GM23338 (cell line): ENCODE measurements around the gene GIGYF2. TPM values are rescaled to one million over a fixed set of nuclear protein-coding genes. Genes with fewer than 3 reads are reported as not detected.

Experiments used
- ATAC-seq: fragments of 200-7000 bp; cut with Tn5 transposase; 3 replicates; pipeline ENCODE4 v1.9.1; 2020
- DNase-seq: peaks from one replicate; pipeline ENCODE4 v3.0.0-alpha.2; 2015; ENCODE audit warnings: low spot score
- H2AFZ ChIP-seq: fragments of 200-600 bp; sonication (generic); 2 replicates; pipeline ENCODE4 v1.8.0; 2016; ENCODE audit warnings: antibody characterized with exemption, mild to moderate bottlenecking, moderate library complexity
- H3F3A ChIP-seq: fragments of 200-600 bp; sonication (generic); replicated peaks from 2 replicates; pipeline ENCODE4 v1.8.0; 2017; ENCODE audit warnings: antibody characterized with exemption, mixed run types, low read depth
- H3K27ac ChIP-seq: fragments of 200-600 bp; sonication (generic); 2 replicates; pipeline ENCODE4 v1.6.1; 2016; ENCODE audit warnings: low read depth
- H3K27me3 ChIP-seq: fragments of 200-600 bp; sonication (generic); 2 replicates; pipeline ENCODE4 v1.8.0; 2016; ENCODE audit warnings: mild to moderate bottlenecking, mixed run types, moderate library complexity; ENCODE audit not compliant: insufficient read depth
- H3K36me3 ChIP-seq: fragments of 200-600 bp; sonication (generic); 2 replicates; pipeline ENCODE4 v1.8.0; 2016; ENCODE audit warnings: mild to moderate bottlenecking; ENCODE audit not compliant: insufficient read depth
- H3K4me1 ChIP-seq: fragments of 200-600 bp; sonication (generic); 2 replicates; pipeline ENCODE4 v1.8.0; 2016; ENCODE audit warnings: mild to moderate bottlenecking, moderate library complexity; ENCODE audit not compliant: insufficient read depth
- H3K4me2 ChIP-seq: fragments of 200-600 bp; sonication (generic); 2 replicates; pipeline ENCODE4 v1.7.1; 2017; ENCODE audit warnings: mixed run types
- H3K4me3 ChIP-seq: fragments of 200-600 bp; sonication (generic); 2 replicates; pipeline ENCODE4 v1.6.1; 2016; ENCODE audit warnings: mixed run types
- H3K79me2 ChIP-seq: fragments of 200-600 bp; sonication (generic); replicated peaks from 2 replicates; pipeline ENCODE4 v1.8.0; 2017; ENCODE audit warnings: mild to moderate bottlenecking; ENCODE audit not compliant: insufficient read depth
- H3K9me2 ChIP-seq: fragments of 200-600 bp; sonication (generic); 2 replicates; pipeline ENCODE4 v1.8.0; 2017; ENCODE audit not compliant: insufficient read depth
- H4K20me1 ChIP-seq: fragments of 200-600 bp; sonication (generic); replicated peaks from 2 replicates; pipeline ENCODE4 v1.8.0; 2017; ENCODE audit warnings: mild to moderate bottlenecking; ENCODE audit not compliant: insufficient read depth
- H3K27ac Mint-ChIP-seq: 2 replicates; pipeline ENCODE4 v1.8.0; 2020; ENCODE audit warnings: inconsistent platforms, mild to moderate bottlenecking, moderate library complexity, mixed read lengths
- H3K27me3 Mint-ChIP-seq: 3 replicates; pipeline ENCODE4 v1.8.0; 2022; ENCODE audit warnings: low read depth, mild to moderate bottlenecking, moderate library complexity, mixed read lengths, inconsistent platforms; ENCODE audit not compliant: insufficient read depth, poor library complexity
- H3K36me3 Mint-ChIP-seq: 3 replicates; pipeline ENCODE4 v1.8.0; 2021; ENCODE audit warnings: low read depth, mild to moderate bottlenecking, inconsistent platforms, moderate library complexity, mixed read lengths
- H3K4me1 Mint-ChIP-seq: 3 replicates; pipeline ENCODE4 v1.8.0; 2020; ENCODE audit warnings: mild to moderate bottlenecking, inconsistent platforms, mixed read lengths
- H3K4me3 Mint-ChIP-seq: 3 replicates; pipeline ENCODE4 v1.8.0; 2021; ENCODE audit warnings: moderate library complexity, mild to moderate bottlenecking, inconsistent platforms, mixed read lengths
- H3K9me3 Mint-ChIP-seq: 3 replicates; pipeline ENCODE4 v1.8.0; 2020; ENCODE audit warnings: moderate library complexity, mild to moderate bottlenecking, inconsistent platforms, mixed read lengths
- CREB1 ChIP-seq: fragments of 250-450 bp; sonication (Bioruptor Pico); IDR thresholded peaks from 2 replicates; pipeline ENCODE4 v1.5.0; 2020; ENCODE audit warnings: low read depth, mild to moderate bottlenecking, moderate library complexity
- EZH2 ChIP-seq: fragments of 200-600 bp; sonication (generic); IDR thresholded peaks from one replicate; pipeline ENCODE4 v1.8.0; 2017; ENCODE audit warnings: antibody characterized with exemption, mild to moderate bottlenecking, low read depth; ENCODE audit not compliant: unreplicated experiment
- EZH2phosphoT487 ChIP-seq: fragments of 200-600 bp; sonication (generic); IDR thresholded peaks from one replicate; pipeline ENCODE4 v1.8.1; 2018; ENCODE audit warnings: antibody characterized with exemption; ENCODE audit not compliant: unreplicated experiment
- JUNB ChIP-seq: IDR thresholded peaks from one replicate; pipeline ENCODE4 v1.6.1; 2016; ENCODE audit warnings: antibody characterized with exemption; ENCODE audit not compliant: unreplicated experiment
- NANOG ChIP-seq: IDR thresholded peaks from 2 replicates; pipeline ENCODE4 v1.6.1; 2016; ENCODE audit warnings: antibody characterized with exemption, borderline replicate concordance
- POLR2AphosphoS5 ChIP-seq: IDR thresholded peaks from 2 replicates; pipeline ENCODE4 v1.6.1; 2016; ENCODE audit warnings: antibody characterized with exemption, low read depth
- STAT1 ChIP-seq: IDR thresholded peaks from one replicate; pipeline ENCODE4 v1.6.1; 2016; ENCODE audit warnings: antibody characterized with exemption; ENCODE audit not compliant: unreplicated experiment
- ZNF114 ChIP-seq: fragments of 250-450 bp; sonication (Bioruptor Pico); IDR thresholded peaks from 2 replicates; pipeline ENCODE4 v1.5.0; 2020; ENCODE audit warnings: mild to moderate bottlenecking, moderate library complexity
- ZNF331 ChIP-seq: fragments of 250-450 bp; sonication (Bioruptor Pico); IDR thresholded peaks from 2 replicates; pipeline ENCODE4 v1.5.0; 2020; ENCODE audit warnings: low read depth, mild to moderate bottlenecking, moderate library complexity
- polyA plus RNA-seq: library from polyadenylated mRNA; unstranded; fragments of >200 nt; fragmentation: Nextera tagmentation; extraction: Ambion mirVana; gene quantifications from 2 replicates; pipeline ENCODE4 v1.2.1, GENCODE V29; 2016
- total RNA-seq: library from RNA; depleted of rRNA; stranded (reverse); fragments of >200 nt; shearing (Covaris generic); gene quantifications from 2 replicates; pipeline ENCODE4 v1.2.3, GENCODE V29; 2014
- TF ChIP-seq, protein P1 (sequence below): IDR thresholded peaks from 2 replicates; pipeline ENCODE4 v1.6.1; 2016; ENCODE audit warnings: antibody characterized with exemption
- TF ChIP-seq, protein P2 (sequence below), 2 experiments: fragments of 200-600 bp in 1 of 2; sonication (generic) in 1 of 2; conservative IDR thresholded peaks; 2 replicates each; pipeline versions ENCODE4 v1.5.1 to v1.6.1; 2016 to 2017; ENCODE audit warnings: antibody characterized with exemption in 2 of 2, low read depth in 2 of 2, mild to moderate bottlenecking in 2 of 2, moderate library complexity in 1 of 2
- TF ChIP-seq, protein P3 (sequence below): fragments of 250-450 bp; sonication (Bioruptor Pico); IDR thresholded peaks from 2 replicates; pipeline ENCODE4 v1.5.0; 2020; ENCODE audit warnings: mild to moderate bottlenecking, moderate library complexity
- TF ChIP-seq, protein P4 (sequence below): IDR thresholded peaks from one replicate; pipeline ENCODE4 v1.6.1; 2018; ENCODE audit warnings: antibody characterized with exemption; ENCODE audit not compliant: unreplicated experiment

Gene GIGYF2
- total and polyA plus RNA-seq, 2 experiments from 2014 or later: 48.9 to 104 TPM

DNA sequence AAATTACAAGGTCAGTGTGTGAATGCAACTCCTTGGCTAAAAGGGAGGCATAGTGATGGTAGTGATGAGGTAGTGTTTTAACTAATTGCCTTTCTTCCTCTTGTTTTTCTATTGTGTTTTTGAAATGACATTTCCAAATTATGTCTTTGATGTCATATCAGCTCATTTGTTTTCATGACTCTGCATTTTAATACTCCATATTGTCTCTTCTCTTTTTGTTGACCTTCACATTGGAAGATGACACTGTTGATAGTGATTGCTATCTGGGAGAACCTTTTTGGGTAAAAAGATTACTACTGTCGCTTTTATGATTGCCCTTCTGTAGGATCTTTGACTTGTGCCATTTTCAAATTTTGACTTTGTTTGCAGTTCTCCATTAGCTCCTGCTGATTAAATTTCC is 3.0 kb downstream of the GIGYF2 start (continued):
- no peak for TF ChIP-seq EZH2
- TF ChIP-seq POLR2AphosphoS5: no peak
- TF ChIP-seq STAT1: no peak
- no peak for TF ChIP-seq JUNB
- no peak for TF ChIP-seq ZNF331 (CRISPR knock-in tag)

DNA sequence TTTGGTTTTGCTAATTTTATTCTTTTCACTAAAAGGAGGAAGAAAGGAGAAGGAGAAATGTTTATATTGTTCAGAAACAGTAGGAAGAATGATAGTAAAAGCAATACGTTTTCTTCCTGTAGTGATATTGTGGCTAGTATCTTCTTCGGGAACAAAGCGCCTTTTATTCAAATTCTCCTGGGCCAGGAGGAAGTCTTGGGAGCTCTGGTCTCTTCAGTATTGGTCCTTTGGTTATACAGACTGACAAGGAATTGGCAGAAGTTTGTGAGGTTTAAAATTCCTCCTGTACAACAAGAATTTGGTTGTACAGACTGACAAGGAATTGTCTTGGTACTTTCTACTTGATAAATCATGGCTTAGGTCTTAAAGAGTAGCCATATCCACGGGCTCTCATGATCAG is 9.9 kb downstream of the GIGYF2 start:
- Mint-ChIP-seq H3K27ac (no peak overlapping the region), H3K9me3 (no peaks in the 10 kb centered on the region; the same call in 2 of the 3 replicates), H3K36me3 (peaks cover 47% of the 10 kb centered on the region), H3K4me3 (no peak overlapping the region), H3K4me1 (no peaks in the 10 kb centered on the region), H3K27me3 (peaks cover 4% of the 10 kb centered on the region)
- Histone ChIP-seq H3K4me2 (no peak overlapping the region), H3K79me2 (peaks cover 96% of the 10 kb centered on the region), H2AFZ (no peak overlapping the region), H4K20me1 (peaks cover 27% of the 10 kb centered on the region), H3K36me3 (peaks cover 3% of the 10 kb centered on the region; the same call in 1 of the 2 replicates), H3K9me2 (no peaks in the 10 kb centered on the region), H3F3A (no peaks in the 10 kb centered on the region), H3K4me1 (no peaks in the 10 kb centered on the region), H3K4me3 (no peak overlapping the region), H3K27ac (no peak overlapping the region; the same call in 1 of the 2 replicates), H3K27me3 (no peaks in the 10 kb centered on the region)
- TF ChIP-seq, protein P1, sequence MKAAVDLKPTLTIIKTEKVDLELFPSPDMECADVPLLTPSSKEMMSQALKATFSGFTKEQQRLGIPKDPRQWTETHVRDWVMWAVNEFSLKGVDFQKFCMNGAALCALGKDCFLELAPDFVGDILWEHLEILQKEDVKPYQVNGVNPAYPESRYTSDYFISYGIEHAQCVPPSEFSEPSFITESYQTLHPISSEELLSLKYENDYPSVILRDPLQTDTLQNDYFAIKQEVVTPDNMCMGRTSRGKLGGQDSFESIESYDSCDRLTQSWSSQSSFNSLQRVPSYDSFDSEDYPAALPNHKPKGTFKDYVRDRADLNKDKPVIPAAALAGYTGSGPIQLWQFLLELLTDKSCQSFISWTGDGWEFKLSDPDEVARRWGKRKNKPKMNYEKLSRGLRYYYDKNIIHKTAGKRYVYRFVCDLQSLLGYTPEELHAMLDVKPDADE: no peak
- TF ChIP-seq, protein P2, sequence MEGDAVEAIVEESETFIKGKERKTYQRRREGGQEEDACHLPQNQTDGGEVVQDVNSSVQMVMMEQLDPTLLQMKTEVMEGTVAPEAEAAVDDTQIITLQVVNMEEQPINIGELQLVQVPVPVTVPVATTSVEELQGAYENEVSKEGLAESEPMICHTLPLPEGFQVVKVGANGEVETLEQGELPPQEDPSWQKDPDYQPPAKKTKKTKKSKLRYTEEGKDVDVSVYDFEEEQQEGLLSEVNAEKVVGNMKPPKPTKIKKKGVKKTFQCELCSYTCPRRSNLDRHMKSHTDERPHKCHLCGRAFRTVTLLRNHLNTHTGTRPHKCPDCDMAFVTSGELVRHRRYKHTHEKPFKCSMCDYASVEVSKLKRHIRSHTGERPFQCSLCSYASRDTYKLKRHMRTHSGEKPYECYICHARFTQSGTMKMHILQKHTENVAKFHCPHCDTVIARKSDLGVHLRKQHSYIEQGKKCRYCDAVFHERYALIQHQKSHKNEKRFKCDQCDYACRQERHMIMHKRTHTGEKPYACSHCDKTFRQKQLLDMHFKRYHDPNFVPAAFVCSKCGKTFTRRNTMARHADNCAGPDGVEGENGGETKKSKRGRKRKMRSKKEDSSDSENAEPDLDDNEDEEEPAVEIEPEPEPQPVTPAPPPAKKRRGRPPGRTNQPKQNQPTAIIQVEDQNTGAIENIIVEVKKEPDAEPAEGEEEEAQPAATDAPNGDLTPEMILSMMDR (conservative IDR thresholded peaks at IDR 0.05; ENCODE audit: low read depth in 2 of 2): no peak
- TF ChIP-seq, protein P3, sequence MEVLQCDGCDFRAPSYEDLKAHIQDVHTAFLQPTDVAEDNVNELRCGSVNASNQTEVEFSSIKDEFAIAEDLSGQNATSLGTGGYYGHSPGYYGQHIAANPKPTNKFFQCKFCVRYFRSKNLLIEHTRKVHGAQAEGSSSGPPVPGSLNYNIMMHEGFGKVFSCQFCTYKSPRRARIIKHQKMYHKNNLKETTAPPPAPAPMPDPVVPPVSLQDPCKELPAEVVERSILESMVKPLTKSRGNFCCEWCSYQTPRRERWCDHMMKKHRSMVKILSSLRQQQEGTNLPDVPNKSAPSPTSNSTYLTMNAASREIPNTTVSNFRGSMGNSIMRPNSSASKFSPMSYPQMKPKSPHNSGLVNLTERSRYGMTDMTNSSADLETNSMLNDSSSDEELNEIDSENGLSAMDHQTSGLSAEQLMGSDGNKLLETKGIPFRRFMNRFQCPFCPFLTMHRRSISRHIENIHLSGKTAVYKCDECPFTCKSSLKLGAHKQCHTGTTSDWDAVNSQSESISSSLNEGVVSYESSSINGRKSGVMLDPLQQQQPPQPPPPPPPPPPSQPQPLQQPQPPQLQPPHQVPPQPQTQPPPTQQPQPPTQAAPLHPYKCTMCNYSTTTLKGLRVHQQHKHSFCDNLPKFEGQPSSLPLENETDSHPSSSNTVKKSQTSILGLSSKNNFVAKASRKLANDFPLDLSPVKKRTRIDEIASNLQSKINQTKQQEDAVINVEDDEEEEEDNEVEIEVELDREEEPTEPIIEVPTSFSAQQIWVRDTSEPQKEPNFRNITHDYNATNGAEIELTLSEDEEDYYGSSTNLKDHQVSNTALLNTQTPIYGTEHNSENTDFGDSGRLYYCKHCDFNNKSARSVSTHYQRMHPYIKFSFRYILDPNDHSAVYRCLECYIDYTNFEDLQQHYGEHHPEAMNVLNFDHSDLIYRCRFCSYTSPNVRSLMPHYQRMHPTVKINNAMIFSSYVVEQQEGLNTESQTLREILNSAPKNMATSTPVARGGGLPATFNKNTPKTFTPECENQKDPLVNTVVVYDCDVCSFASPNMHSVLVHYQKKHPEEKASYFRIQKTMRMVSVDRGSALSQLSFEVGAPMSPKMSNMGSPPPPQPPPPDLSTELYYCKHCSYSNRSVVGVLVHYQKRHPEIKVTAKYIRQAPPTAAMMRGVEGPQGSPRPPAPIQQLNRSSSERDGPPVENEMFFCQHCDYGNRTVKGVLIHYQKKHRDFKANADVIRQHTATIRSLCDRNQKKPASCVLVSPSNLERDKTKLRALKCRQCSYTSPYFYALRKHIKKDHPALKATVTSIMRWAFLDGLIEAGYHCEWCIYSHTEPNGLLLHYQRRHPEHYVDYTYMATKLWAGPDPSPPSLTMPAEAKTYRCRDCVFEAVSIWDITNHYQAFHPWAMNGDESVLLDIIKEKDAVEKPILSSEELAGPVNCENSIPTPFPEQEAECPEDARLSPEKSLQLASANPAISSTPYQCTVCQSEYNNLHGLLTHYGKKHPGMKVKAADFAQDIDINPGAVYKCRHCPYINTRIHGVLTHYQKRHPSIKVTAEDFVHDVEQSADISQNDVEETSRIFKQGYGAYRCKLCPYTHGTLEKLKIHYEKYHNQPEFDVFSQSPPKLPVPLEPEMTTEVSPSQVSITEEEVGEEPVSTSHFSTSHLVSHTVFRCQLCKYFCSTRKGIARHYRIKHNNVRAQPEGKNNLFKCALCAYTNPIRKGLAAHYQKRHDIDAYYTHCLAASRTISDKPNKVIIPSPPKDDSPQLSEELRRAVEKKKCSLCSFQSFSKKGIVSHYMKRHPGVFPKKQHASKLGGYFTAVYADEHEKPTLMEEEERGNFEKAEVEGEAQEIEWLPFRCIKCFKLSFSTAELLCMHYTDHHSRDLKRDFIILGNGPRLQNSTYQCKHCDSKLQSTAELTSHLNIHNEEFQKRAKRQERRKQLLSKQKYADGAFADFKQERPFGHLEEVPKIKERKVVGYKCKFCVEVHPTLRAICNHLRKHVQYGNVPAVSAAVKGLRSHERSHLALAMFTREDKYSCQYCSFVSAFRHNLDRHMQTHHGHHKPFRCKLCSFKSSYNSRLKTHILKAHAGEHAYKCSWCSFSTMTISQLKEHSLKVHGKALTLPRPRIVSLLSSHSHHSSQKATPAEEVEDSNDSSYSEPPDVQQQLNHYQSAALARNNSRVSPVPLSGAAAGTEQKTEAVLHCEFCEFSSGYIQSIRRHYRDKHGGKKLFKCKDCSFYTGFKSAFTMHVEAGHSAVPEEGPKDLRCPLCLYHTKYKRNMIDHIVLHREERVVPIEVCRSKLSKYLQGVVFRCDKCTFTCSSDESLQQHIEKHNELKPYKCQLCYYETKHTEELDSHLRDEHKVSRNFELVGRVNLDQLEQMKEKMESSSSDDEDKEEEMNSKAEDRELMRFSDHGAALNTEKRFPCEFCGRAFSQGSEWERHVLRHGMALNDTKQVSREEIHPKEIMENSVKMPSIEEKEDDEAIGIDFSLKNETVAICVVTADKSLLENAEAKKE: no peak
- TF ChIP-seq JUNB (no peak), EZH2 (no peak), CREB1 (CRISPR knock-in tag) (no peak), NANOG (no peak), POLR2AphosphoS5 (no peak), EZH2phosphoT487 (no peak), STAT1 (no peak), ZNF114 (CRISPR knock-in tag) (no peak), ZNF331 (CRISPR knock-in tag) (no peak)
- TF ChIP-seq, protein P4, sequence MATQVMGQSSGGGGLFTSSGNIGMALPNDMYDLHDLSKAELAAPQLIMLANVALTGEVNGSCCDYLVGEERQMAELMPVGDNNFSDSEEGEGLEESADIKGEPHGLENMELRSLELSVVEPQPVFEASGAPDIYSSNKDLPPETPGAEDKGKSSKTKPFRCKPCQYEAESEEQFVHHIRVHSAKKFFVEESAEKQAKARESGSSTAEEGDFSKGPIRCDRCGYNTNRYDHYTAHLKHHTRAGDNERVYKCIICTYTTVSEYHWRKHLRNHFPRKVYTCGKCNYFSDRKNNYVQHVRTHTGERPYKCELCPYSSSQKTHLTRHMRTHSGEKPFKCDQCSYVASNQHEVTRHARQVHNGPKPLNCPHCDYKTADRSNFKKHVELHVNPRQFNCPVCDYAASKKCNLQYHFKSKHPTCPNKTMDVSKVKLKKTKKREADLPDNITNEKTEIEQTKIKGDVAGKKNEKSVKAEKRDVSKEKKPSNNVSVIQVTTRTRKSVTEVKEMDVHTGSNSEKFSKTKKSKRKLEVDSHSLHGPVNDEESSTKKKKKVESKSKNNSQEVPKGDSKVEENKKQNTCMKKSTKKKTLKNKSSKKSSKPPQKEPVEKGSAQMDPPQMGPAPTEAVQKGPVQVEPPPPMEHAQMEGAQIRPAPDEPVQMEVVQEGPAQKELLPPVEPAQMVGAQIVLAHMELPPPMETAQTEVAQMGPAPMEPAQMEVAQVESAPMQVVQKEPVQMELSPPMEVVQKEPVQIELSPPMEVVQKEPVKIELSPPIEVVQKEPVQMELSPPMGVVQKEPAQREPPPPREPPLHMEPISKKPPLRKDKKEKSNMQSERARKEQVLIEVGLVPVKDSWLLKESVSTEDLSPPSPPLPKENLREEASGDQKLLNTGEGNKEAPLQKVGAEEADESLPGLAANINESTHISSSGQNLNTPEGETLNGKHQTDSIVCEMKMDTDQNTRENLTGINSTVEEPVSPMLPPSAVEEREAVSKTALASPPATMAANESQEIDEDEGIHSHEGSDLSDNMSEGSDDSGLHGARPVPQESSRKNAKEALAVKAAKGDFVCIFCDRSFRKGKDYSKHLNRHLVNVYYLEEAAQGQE: no peak
- DNase-seq: no peak
- no peak for ATAC-seq
